ENCODE data around the gene TRIM17. TPM values are rescaled to one million over a fixed set of nuclear protein-coding genes. Genes with fewer than 3 reads are reported as not detected.

TRIM17 gene
- total RNA-seq, 1 donor from 2014 or later: 6.1 TPM

DNA sequence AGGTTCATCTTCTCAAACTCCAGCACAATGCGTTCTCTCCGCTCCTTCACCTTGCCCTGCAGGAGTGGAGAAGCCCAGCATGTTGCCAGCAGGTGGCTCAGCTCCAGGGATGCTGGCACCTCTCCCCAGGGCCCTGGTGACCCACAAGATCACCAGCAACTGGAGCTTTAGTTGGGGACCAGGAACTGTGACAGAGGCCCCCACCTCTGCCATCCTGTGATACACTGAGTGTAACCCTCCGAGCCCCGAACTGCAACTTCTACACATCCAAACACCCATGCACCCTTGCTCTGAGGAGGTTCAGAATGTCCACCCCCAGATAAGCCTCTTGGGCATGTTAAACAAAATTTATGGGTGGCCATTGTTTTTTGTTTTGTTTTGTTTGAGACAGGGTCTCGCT, 5.5 kb downstream of the TRIM17 start:
- Histone ChIP-seq H3K4me3 (ENCODE audit: low read depth, low read length) (no peak overlapping the region), H3K27me3 (ENCODE audit: control insufficient read depth, insufficient read depth, low read length) (peaks cover 4% of the 10 kb centered on the region), H3K36me3 (ENCODE audit: control insufficient read depth, insufficient read depth, low read length) (no peaks in the 10 kb centered on the region)
- TF ChIP-seq, protein P1, sequence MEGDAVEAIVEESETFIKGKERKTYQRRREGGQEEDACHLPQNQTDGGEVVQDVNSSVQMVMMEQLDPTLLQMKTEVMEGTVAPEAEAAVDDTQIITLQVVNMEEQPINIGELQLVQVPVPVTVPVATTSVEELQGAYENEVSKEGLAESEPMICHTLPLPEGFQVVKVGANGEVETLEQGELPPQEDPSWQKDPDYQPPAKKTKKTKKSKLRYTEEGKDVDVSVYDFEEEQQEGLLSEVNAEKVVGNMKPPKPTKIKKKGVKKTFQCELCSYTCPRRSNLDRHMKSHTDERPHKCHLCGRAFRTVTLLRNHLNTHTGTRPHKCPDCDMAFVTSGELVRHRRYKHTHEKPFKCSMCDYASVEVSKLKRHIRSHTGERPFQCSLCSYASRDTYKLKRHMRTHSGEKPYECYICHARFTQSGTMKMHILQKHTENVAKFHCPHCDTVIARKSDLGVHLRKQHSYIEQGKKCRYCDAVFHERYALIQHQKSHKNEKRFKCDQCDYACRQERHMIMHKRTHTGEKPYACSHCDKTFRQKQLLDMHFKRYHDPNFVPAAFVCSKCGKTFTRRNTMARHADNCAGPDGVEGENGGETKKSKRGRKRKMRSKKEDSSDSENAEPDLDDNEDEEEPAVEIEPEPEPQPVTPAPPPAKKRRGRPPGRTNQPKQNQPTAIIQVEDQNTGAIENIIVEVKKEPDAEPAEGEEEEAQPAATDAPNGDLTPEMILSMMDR (IDR thresholded peaks at IDR 0.05; ENCODE audit: insufficient read depth, low read length, poor library complexity, severe bottlenecking): no peak
- DNase-seq (ENCODE audit: low read depth): no peak

DNA sequence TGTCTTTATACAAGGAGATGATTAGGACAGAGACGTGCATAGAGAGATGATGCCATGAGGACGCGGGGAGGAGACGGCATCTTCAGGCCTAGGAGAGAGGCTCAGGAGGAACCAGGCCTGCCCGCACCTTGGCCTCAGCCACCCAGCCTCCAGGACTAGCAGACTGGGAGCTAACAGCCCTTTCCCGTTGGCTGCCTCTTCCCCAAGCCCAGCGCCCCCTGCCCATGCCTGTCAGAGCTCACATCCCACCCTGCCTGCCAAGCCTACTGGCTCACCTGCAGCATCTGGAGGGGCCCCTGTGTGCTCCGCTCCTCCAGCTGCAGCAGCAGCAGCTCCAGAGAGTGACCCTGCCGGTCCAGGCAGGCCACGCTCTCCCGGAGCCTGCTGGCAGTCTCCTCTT, 6.0 kb downstream of the TRIM17 start:
- no peak overlapping the region for H3K4me3 ChIP-seq (ENCODE audit: low read depth, low read length)
- H3K36me3 ChIP-seq (ENCODE audit: control insufficient read depth, insufficient read depth, low read length): no peaks in the 10 kb centered on the region
- no peaks in the 10 kb centered on the region for H3K27me3 ChIP-seq (ENCODE audit: control insufficient read depth, insufficient read depth, low read length)
- TF ChIP-seq, protein P1 (IDR thresholded peaks at IDR 0.05; ENCODE audit: insufficient read depth, low read length, poor library complexity, severe bottlenecking): no peak
- DNase-seq (ENCODE audit: low read depth): no peak

DNA sequence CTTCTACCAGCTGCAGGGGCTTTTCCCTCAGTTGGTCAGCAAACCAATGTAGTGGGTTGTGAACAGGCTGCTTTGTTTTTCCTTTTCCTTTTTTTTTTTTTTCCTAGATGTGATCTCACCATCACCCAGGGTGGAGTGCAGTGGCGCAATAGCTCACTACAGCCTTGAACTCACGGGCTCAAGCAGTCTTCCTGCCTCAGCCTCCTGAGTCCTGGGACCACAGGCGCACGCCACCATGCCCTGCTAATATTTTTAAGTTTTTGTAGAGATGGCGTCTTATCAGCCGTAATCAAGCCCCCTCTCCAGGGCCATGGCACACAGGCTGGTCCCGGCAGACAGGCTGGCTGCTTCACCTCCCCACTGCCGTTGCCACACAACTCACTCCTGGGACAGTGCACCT, 6.6 kb downstream of the TRIM17 start:
- no peak overlapping the region for H3K4me3 ChIP-seq (ENCODE audit: low read depth, low read length)
- H3K27me3 ChIP-seq (ENCODE audit: control insufficient read depth, insufficient read depth, low read length): no peaks in the 10 kb centered on the region
- no peak for DNase-seq (ENCODE audit: low read depth)
- H3K36me3 ChIP-seq (ENCODE audit: control insufficient read depth, insufficient read depth, low read length): no peaks in the 10 kb centered on the region
- TF ChIP-seq, protein P1 (IDR thresholded peaks at IDR 0.05; ENCODE audit: insufficient read depth, low read length, poor library complexity, severe bottlenecking): no peak

DNA sequence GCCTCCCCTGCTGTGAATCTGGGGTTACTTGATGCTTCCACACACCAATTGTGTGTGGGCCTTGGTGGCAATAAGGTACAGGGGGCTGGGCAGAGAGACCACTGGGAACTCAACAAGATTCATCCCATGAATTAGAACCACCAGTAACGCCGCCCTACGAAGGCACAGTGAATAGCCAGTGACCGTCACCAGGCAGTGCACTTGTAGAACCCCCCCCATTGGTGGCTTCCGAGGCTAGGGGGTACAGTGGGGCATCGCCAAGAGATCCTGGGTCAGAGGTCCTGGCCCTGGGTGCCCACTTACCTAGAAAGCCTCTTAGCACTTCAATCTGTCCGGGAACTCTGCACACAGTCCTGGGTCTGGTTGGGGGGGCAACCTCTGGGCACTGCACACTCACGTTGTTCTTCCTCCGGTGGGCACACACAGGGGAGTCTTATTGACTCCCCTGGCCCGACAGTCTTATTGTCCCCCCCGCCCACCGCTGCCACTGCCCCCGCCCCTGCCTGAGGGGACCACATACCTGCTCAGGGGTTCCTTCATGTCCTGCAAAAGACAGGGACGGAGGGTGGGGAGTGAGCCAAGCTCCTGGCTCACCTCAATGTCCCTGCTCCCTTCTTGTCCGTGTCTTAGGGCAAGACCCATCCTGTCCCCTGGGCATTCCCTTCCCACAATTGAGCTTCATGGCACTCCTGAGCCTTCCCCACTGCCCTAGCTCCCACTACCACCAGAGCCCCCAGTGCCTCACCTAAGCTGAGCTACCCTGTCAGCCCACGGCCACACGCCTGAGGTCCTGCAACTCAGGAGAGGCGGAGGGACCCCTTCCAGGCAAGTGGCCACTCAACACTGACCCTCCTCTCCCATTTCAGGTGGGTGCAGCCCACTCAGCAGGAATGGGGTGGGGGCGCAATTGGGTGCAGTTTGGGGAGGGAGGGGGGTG, 7.5 kb downstream of the TRIM17 start:
- no peak overlapping the region for H3K4me3 ChIP-seq (ENCODE audit: low read depth, low read length)
- H3K27me3 ChIP-seq (ENCODE audit: control insufficient read depth, insufficient read depth, low read length): no peaks in the 10 kb centered on the region
- TF ChIP-seq, protein P1 (IDR thresholded peaks at IDR 0.05; ENCODE audit: insufficient read depth, low read length, poor library complexity, severe bottlenecking): no peak
- DNase-seq (ENCODE audit: low read depth): no peak
- no peaks in the 10 kb centered on the region for H3K36me3 ChIP-seq (ENCODE audit: control insufficient read depth, insufficient read depth, low read length)

DNA sequence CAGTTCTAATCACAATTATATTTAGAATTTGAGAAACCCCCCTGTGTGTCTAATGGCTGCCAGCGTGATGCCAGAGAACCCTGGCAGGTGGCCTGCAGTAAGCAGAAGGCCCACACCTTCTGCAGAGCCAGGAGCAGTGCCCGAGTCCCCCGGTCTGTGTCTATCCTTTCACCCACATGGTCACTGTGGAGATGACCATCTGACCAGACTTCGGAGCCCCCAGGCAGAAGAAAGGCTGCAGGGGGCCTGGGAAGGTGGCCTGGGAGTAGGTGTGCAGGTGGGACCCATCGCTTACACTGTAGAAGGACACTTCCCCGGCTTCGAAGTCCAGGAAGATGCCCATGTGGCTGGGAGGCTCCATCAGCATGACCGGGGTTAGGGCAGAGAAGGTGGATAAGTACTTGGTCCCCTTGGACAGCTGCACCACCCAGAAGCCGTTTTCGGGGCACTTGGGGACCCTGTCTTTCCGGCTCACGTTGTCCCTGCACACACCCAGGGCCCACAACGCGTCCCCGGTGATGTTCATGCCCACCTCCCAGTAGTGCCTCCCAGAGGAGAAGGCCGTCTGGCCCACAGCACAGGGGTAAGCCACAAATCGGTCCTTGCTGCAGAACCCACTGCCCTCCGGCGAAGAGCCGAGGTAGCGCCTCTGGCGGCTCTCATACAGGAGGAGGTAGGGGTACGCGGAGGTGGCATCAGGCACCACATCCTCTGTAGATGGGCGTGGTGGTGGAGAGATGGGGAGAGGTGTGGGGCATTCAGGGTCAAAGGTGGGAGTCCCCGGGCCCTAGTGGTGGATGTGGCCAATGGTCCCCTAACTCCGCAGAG, 8.4 kb downstream of the TRIM17 start:
- DNase-seq (ENCODE audit: low read depth): no peak
- H3K36me3 ChIP-seq (ENCODE audit: control insufficient read depth, insufficient read depth, low read length): no peaks in the 10 kb centered on the region
- TF ChIP-seq, protein P1 (IDR thresholded peaks at IDR 0.05; ENCODE audit: insufficient read depth, low read length, poor library complexity, severe bottlenecking): no peak
- no peak overlapping the region for H3K4me3 ChIP-seq (ENCODE audit: low read depth, low read length)
- no peaks in the 10 kb centered on the region for H3K27me3 ChIP-seq (ENCODE audit: control insufficient read depth, insufficient read depth, low read length)

Data from kidney epithelial cell (primary cell).